SK-N-SH (cell line): ENCODE results near the gene IFI16.

Source experiments
- CTCF ChIP-seq: fragments of 200-600 bp; sonication (generic); IDR thresholded peaks from 2 replicates; pipeline ENCODE4 v1.6.1; 2017; ENCODE audit warnings: antibody characterized with exemption, mild to moderate bottlenecking, moderate library complexity
- POLR2AphosphoS5 ChIP-seq: IDR thresholded peaks from 2 replicates; pipeline ENCODE4 v1.6.1; 2012; ENCODE audit warnings: low read depth, low read length
- RXRA ChIP-seq: IDR thresholded peaks from 2 replicates; pipeline ENCODE4 v1.4.0; 2012; ENCODE audit warnings: low read depth, mild to moderate bottlenecking, borderline replicate concordance
- USF1 ChIP-seq: IDR thresholded peaks from 2 replicates; pipeline ENCODE4 v1.4.0; 2012; ENCODE audit warnings: low read depth, borderline replicate concordance

- TF ChIP-seq POLR2AphosphoS5: no peak
- no peak for TF ChIP-seq CTCF
- TF ChIP-seq USF1: no peak
- TF ChIP-seq RXRA: no peak
Measured at GRCh38 chr1:159010391-159010790, 684 bp downstream of the IFI16 start.
